ENCODE data around the gene OR52W1.

The OR52W1 gene

GRCh38 chr11:6194065-6194581 is 4.9 kb upstream of the OR52W1 start:
- TF ChIP-seq CTCF (IDR thresholded peaks at IDR 0.05; ENCODE audit: extremely low read depth, missing control alignments): no peak
- DNase-seq (ENCODE audit: low spot score): no peak

GRCh38 chr11:6196396-6196795 is 2.6 kb upstream of the OR52W1 start:
- TF ChIP-seq CTCF (IDR thresholded peaks at IDR 0.05; ENCODE audit: extremely low read depth, missing control alignments): no peak

GRCh38 chr11:6197466-6198200 is 1.4 kb upstream of the OR52W1 start:
- TF ChIP-seq CTCF (IDR thresholded peaks at IDR 0.05; ENCODE audit: extremely low read depth, missing control alignments): no peak
- no peak for DNase-seq (ENCODE audit: low spot score)

More at GRCh38 chr11:6196396-6196795, 2.6 kb upstream of the OR52W1 start:
- no peak for DNase-seq (ENCODE audit: low spot score)

- DNase-seq (ENCODE audit: low spot score): no peak
- no peak for TF ChIP-seq CTCF (IDR thresholded peaks at IDR 0.05; ENCODE audit: extremely low read depth, missing control alignments)
Observed at GRCh38 chr11:6200975-6201374, 2.0 kb downstream of the OR52W1 start.

GRCh38 chr11:6201481-6201880 is 2.5 kb downstream of the OR52W1 start:
- no peak for DNase-seq (ENCODE audit: low spot score)
- no peak for TF ChIP-seq CTCF (IDR thresholded peaks at IDR 0.05; ENCODE audit: extremely low read depth, missing control alignments)

GRCh38 chr11:6202041-6202440 is 3.0 kb downstream of the OR52W1 start:
- TF ChIP-seq CTCF (IDR thresholded peaks at IDR 0.05; ENCODE audit: extremely low read depth, missing control alignments): no peak
- DNase-seq (ENCODE audit: low spot score): no peak

- DNase-seq (ENCODE audit: low spot score): peak; percentile 38
- TF ChIP-seq CTCF (IDR thresholded peaks at IDR 0.05; ENCODE audit: extremely low read depth, missing control alignments): no peak
Observed at GRCh38 chr11:6203327-6203726, 4.3 kb downstream of the OR52W1 start.

Measured in GM20000 (cell line).